ENCODE data around the gene MFAP4.

DNA sequence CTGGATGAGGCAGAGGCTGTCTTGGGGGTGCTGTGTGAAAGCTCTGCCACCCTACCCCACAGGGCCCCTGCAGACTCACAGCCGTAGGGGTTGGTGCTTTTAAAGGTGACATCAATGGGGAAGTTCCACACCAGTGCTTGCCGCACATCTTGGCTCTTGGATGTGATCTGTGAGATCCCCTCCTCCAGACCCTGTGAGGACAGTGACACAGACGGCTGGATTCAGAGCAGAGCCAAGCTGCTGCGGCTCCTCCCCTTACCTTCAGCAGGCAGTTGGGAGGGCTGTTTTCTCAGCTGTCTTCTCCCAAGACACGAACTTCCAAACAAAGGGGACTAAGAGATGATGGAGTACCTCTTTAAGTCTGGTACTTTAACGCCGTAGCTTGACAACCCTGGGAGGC, 29.2 kb downstream of the MFAP4 start:
- TF ChIP-seq, protein P1, sequence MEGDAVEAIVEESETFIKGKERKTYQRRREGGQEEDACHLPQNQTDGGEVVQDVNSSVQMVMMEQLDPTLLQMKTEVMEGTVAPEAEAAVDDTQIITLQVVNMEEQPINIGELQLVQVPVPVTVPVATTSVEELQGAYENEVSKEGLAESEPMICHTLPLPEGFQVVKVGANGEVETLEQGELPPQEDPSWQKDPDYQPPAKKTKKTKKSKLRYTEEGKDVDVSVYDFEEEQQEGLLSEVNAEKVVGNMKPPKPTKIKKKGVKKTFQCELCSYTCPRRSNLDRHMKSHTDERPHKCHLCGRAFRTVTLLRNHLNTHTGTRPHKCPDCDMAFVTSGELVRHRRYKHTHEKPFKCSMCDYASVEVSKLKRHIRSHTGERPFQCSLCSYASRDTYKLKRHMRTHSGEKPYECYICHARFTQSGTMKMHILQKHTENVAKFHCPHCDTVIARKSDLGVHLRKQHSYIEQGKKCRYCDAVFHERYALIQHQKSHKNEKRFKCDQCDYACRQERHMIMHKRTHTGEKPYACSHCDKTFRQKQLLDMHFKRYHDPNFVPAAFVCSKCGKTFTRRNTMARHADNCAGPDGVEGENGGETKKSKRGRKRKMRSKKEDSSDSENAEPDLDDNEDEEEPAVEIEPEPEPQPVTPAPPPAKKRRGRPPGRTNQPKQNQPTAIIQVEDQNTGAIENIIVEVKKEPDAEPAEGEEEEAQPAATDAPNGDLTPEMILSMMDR (IDR thresholded peaks at IDR 0.05) = no peak
- no peak for TF ChIP-seq EZH2 (IDR thresholded peaks at IDR 0.05; ENCODE audit: borderline replicate concordance, insufficient read depth, low read depth, low read length, poor library complexity, severe bottlenecking)
